ENCODE results near the gene TFDP1. TPM values are rescaled to one million over a fixed set of nuclear protein-coding genes. Genes with fewer than 3 reads are reported as not detected.

The TFDP1 gene
- total RNA-seq, 2 experiments from 2014 or later, result 17.6 to 20.0 TPM

GRCh38 chr13:113616991-113617749 lies 32.6 kb downstream of the TFDP1 start:
- peaks cover 9% of the 10 kb centered on the region for H3K36me3 ChIP-seq (ENCODE audit: insufficient read depth, low read length)
- H3K4me1 ChIP-seq (ENCODE audit: insufficient read depth, low read length), result peaks cover 4% of the 10 kb centered on the region
- Mint-ChIP-seq H3K4me3 (no peak overlapping the region), H3K27me3 (no peaks in the 10 kb centered on the region), H3K9me3 (no peaks in the 10 kb centered on the region), H3K36me3 (ENCODE audit: low read depth) (peaks cover 9% of the 10 kb centered on the region), H3K4me1 (ENCODE audit: low read depth) (no peaks in the 10 kb centered on the region), H3K27ac (no peak overlapping the region)
- no peak overlapping the region for H3K27ac ChIP-seq (ENCODE audit: low read depth in 1 of 2, low read length in 2 of 2)
- POLR2A ChIA-PET, result no interaction called here
- DNase-seq (no peak), ATAC-seq (ENCODE audit: poor library complexity) (no peak)
- CTCF ChIA-PET, result no interaction called here
- intact Hi-C loops (cut with DNase I, micrococcal nuclease), result no loop called here
- no peaks in the 10 kb centered on the region for H3K9me3 ChIP-seq (ENCODE audit: control insufficient read depth in 1 of 2, insufficient read depth in 1 of 2, low read length in 2 of 2)
- no peak overlapping the region for H3K4me3 ChIP-seq (ENCODE audit: low read length)
- no peaks in the 10 kb centered on the region for H3K27me3 ChIP-seq (ENCODE audit: control insufficient read depth in 1 of 2, insufficient read depth in 2 of 2, low read length in 2 of 2)
- TF ChIP-seq CTCF (IDR thresholded peaks at IDR 0.05), result no peak

GRCh38 chr13:113617961-113618360 lies 33.4 kb downstream of the TFDP1 start:
- no peak for TF ChIP-seq CTCF (IDR thresholded peaks at IDR 0.05)
- DNase-seq, result no peak
- Histone ChIP-seq H3K36me3 (ENCODE audit: insufficient read depth, low read length) (peaks cover 9% of the 10 kb centered on the region), H3K4me1 (ENCODE audit: insufficient read depth, low read length) (peaks cover 4% of the 10 kb centered on the region), H3K4me3 (ENCODE audit: low read length) (no peak overlapping the region), H3K9me3 (ENCODE audit: control insufficient read depth in 1 of 2, insufficient read depth in 1 of 2, low read length in 2 of 2) (no peaks in the 10 kb centered on the region), H3K27me3 (ENCODE audit: control insufficient read depth in 1 of 2, insufficient read depth in 2 of 2, low read length in 2 of 2) (no peaks in the 10 kb centered on the region), H3K27ac (ENCODE audit: low read depth in 1 of 2, low read length in 2 of 2) (no peak overlapping the region)
- no peak for ATAC-seq (ENCODE audit: poor library complexity)
- no peak overlapping the region for H3K27ac Mint-ChIP-seq
- ChIA-PET POLR2A (no interaction called here), CTCF (no interaction called here)
- H3K4me3 Mint-ChIP-seq, result no peak overlapping the region
- intact Hi-C loops (cut with DNase I, micrococcal nuclease), result no loop called here
- no peaks in the 10 kb centered on the region for H3K4me1 Mint-ChIP-seq (ENCODE audit: low read depth)
- no peaks in the 10 kb centered on the region for H3K9me3 Mint-ChIP-seq
- H3K36me3 Mint-ChIP-seq (ENCODE audit: low read depth), result peaks cover 4% of the 10 kb centered on the region
- H3K27me3 Mint-ChIP-seq, result no peaks in the 10 kb centered on the region

GRCh38 chr13:113618455-113618854 lies 33.9 kb downstream of the TFDP1 start:
- POLR2A ChIA-PET, result no interaction called here
- H3K27ac ChIP-seq (ENCODE audit: low read depth in 1 of 2, low read length in 2 of 2), result no peak overlapping the region
- intact Hi-C loops (cut with DNase I, micrococcal nuclease), result no loop called here
- no peaks in the 10 kb centered on the region for H3K27me3 Mint-ChIP-seq
- peaks cover 0 to 2% of the 10 kb centered on the region in 2 experiments for H3K9me3 ChIP-seq (ENCODE audit: control insufficient read depth in 1 of 2, insufficient read depth in 1 of 2, low read length in 2 of 2)
- H3K4me1 Mint-ChIP-seq (ENCODE audit: low read depth), result no peaks in the 10 kb centered on the region
- TF ChIP-seq CTCF (IDR thresholded peaks at IDR 0.05), result no peak
- no peak overlapping the region for H3K27ac Mint-ChIP-seq
- H3K4me1 ChIP-seq (ENCODE audit: insufficient read depth, low read length), result peaks cover 4% of the 10 kb centered on the region
- H3K27me3 ChIP-seq (ENCODE audit: control insufficient read depth in 1 of 2, insufficient read depth in 2 of 2, low read length in 2 of 2), result no peaks in the 10 kb centered on the region
- no peak for DNase-seq
- H3K36me3 Mint-ChIP-seq (ENCODE audit: low read depth), result peaks cover 4% of the 10 kb centered on the region
- no peaks in the 10 kb centered on the region for H3K9me3 Mint-ChIP-seq
- CTCF ChIA-PET, result no interaction called here
- H3K36me3 ChIP-seq (ENCODE audit: insufficient read depth, low read length), result peaks cover 10% of the 10 kb centered on the region
- H3K4me3 Mint-ChIP-seq, result no peak overlapping the region
- no peak for ATAC-seq (ENCODE audit: poor library complexity)
- H3K4me3 ChIP-seq (ENCODE audit: low read length), result no peak overlapping the region

Measured in CD4-positive, alpha-beta T cell (primary cell).